Measurements from ENCODE around the gene PRDM16. TPM values are rescaled to one million over a fixed set of nuclear protein-coding genes. Genes with fewer than 3 reads are reported as not detected.

Gene PRDM16
- total RNA-seq, 4 donors from 2014 or later, result 0.08 to 0.19 (median 0.12) TPM

DNA sequence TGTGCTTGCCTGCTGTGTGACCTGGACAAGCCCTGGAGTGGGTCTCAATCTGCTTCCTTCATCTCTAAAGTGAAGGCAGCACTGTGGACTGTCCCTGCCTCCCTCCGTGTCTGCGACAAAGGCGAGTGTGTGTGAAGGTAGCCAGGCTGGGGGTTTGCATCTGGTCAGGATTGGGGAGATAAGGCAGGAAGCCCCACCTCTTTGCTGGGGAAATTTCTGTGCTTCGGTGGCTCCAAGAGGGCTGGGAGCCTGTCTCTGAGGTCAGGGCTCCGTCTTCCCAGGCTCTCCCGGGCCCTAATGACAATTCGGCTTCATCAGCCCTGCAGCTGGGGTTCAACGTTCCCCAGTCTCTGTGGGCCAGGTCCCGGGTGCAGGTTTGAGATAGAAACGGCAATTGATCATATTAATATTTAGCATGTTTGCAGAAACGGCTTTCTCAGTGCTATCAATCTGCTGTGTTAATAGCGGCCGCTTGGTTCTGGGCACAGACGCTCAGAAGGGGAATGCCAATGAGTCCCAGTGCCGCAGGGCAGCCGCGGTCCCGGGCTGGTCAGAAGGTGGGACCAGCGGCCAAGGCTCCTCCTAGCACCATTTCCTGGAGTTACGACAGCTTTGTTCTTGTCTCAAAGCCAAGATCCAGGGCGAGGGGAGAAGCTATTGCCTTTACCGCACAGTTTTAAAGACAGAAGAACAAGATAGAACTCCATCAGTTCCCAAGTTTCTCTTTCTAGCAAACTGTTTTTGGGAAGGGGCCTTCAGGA lies 105.7 kb downstream of the PRDM16 start:
- H3K4me1 ChIP-seq, result peaks cover 27 to 59% (median 32%) of the 10 kb centered on the region in 3 donors

DNA sequence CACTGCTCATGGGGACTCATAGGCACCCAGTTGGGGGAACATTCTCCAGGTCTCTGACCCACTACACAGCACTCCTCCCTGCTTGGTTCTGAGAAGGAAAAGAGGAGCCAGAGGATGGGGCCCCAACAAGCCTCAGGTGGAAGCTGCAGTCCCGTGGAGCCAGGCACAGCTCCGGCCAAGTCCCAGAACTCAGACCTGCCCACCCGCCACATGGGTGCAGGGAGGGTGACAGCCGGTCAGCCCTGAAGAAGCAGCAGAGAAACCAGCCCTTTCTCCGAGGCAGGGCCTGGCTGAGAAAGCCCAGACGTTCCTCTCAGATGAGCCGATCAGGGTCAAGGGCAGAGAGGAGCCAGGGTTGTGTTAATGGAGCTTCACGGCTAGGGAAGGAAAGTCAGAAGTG lies 106.5 kb downstream of the PRDM16 start:
- 90 to 92% methylated on average over 2 to 6 of the region's 8 CpGs for WGBS, 2 donors
- TF ChIP-seq POLR2A (IDR thresholded peaks at IDR 0.05), result no peak
- TF ChIP-seq, protein P1, sequence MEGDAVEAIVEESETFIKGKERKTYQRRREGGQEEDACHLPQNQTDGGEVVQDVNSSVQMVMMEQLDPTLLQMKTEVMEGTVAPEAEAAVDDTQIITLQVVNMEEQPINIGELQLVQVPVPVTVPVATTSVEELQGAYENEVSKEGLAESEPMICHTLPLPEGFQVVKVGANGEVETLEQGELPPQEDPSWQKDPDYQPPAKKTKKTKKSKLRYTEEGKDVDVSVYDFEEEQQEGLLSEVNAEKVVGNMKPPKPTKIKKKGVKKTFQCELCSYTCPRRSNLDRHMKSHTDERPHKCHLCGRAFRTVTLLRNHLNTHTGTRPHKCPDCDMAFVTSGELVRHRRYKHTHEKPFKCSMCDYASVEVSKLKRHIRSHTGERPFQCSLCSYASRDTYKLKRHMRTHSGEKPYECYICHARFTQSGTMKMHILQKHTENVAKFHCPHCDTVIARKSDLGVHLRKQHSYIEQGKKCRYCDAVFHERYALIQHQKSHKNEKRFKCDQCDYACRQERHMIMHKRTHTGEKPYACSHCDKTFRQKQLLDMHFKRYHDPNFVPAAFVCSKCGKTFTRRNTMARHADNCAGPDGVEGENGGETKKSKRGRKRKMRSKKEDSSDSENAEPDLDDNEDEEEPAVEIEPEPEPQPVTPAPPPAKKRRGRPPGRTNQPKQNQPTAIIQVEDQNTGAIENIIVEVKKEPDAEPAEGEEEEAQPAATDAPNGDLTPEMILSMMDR (IDR thresholded peaks at IDR 0.05), result no peak
- Histone ChIP-seq H3K36me3 (no peaks in the 10 kb centered on the region), H3K9me3 (no peaks in the 10 kb centered on the region), H3K4me1 (peaks cover 20 to 51% (median 27%) of the 10 kb centered on the region in 3 donors), H3K27ac (peak overlapping the region; percentile 1 to 66 (median 37)), H3K27me3 (peaks cover 0 to 49% (median 0%) of the 10 kb centered on the region in 4 donors), H3K4me3 (peak overlapping the region in 1 of 4 donors; percentile 34)
- intact Hi-C loops (cut with DNase I), result no loop called here
- DNase-seq, result no peak

More for the DNA sequence above, 105.7 kb downstream of the PRDM16 start:
- Histone ChIP-seq H3K9me3 (no peaks in the 10 kb centered on the region), H3K27me3 (peaks cover 0 to 57% (median 0%) of the 10 kb centered on the region in 4 donors), H3K36me3 (no peaks in the 10 kb centered on the region), H3K27ac (peak overlapping the region in 3 of 4 donors; percentile 39 to 66 (median 43)), H3K4me3 (peak overlapping the region in 1 of 4 donors; percentile 34)
- intact Hi-C loops (cut with DNase I), result no loop called here
- TF ChIP-seq, protein P1 (IDR thresholded peaks at IDR 0.05), result no peak
- TF ChIP-seq POLR2A (IDR thresholded peaks at IDR 0.05), result no peak
- WGBS, 2 donors, result 39 to 60% methylated on average over 7 to 8 of the region's 22 CpGs
- no peak for DNase-seq

- intact Hi-C loops (cut with DNase I), result no loop called here
- no peaks in the 10 kb centered on the region for H3K36me3 ChIP-seq
- no peak for DNase-seq
- H3K4me3 ChIP-seq, result no peak overlapping the region
- H3K27me3 ChIP-seq, result peaks cover 0 to 44% (median 0%) of the 10 kb centered on the region in 4 donors
- H3K4me1 ChIP-seq, result peaks cover 15 to 45% (median 22%) of the 10 kb centered on the region in 3 donors
- TF ChIP-seq POLR2A (IDR thresholded peaks at IDR 0.05), result no peak
- TF ChIP-seq, protein P1 (IDR thresholded peaks at IDR 0.05), result no peak
- no peaks in the 10 kb centered on the region for H3K9me3 ChIP-seq
- no peak overlapping the region for H3K27ac ChIP-seq
Observed at GRCh38 chr1:3176028-3176427, 107.0 kb downstream of the PRDM16 start.

DNA sequence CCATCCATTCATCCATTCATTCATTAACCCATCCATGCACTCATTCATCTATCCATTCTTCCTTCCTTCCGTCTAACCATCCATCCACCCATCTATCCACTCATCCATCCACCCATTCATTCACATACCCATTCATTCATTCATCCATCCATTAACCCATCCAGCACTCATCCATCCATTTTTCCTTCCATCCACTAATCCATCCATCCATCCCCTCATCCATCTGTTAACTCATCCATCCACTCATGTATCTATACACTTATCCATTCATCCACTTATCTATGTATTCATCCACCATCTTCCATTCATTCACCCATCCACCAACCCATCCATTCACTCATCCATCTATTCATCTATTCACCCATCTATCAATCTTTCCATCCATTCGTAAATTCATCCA lies 107.8 kb downstream of the PRDM16 start:
- no peaks in the 10 kb centered on the region for H3K9me3 ChIP-seq
- no peak overlapping the region for H3K4me3 ChIP-seq
- H3K4me1 ChIP-seq, result peaks cover 7 to 37% (median 14%) of the 10 kb centered on the region in 3 donors
- no peaks in the 10 kb centered on the region for H3K36me3 ChIP-seq
- TF ChIP-seq POLR2A (IDR thresholded peaks at IDR 0.05), result no peak
- TF ChIP-seq, protein P1 (IDR thresholded peaks at IDR 0.05), result no peak
- H3K27ac ChIP-seq, result no peak overlapping the region
- DNase-seq, result no peak
- WGBS, 2 donors, result 78 to 82% methylated on average over 2 of the region's 2 CpGs
- intact Hi-C loops (cut with DNase I), result no loop called here
- peaks cover 0 to 38% (median 0%) of the 10 kb centered on the region in 4 donors for H3K27me3 ChIP-seq

DNA sequence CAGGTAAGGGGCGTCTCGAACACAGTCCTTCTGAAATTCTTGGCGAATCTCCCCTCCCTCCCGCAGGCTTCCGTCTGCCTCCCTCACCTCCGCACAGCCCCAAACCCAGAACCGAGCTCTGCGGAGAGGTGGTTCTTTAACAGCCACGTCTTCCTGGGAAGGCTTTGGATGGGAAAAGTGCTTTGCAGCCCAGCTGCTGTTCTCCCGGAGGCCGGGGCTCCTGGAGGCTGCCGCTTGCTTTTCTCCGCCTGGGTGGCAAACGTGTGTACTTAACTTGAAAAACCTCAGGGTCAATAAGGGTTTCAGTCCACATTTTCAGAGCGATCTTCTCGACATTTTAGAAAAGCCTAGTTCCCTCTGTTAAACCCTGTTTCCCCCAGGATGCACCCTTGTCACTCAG lies 109.3 kb downstream of the PRDM16 start:
- no peak for DNase-seq
- Histone ChIP-seq H3K9me3 (no peaks in the 10 kb centered on the region), H3K36me3 (no peaks in the 10 kb centered on the region), H3K4me1 (peaks cover 7 to 23% (median 12%) of the 10 kb centered on the region in 3 donors), H3K4me3 (no peak overlapping the region), H3K27me3 (peaks cover 0 to 26% (median 0%) of the 10 kb centered on the region in 4 donors), H3K27ac (no peak overlapping the region)
- 78 to 83% methylated on average over 11 to 15 of the region's 16 CpGs for WGBS, 2 donors
- no peak for TF ChIP-seq POLR2A (IDR thresholded peaks at IDR 0.05)
- TF ChIP-seq, protein P1 (IDR thresholded peaks at IDR 0.05), result no peak
- intact Hi-C loops (cut with DNase I), result no loop called here
